NCI-H187 (cell line): ENCODE results near the gene SH3RF2.
"Not testable (repeated sequence)": the region's sequence is repeated elsewhere in the genome, so short reads cannot be mapped to it uniquely, and the experiment has no call there.

ENCODE experiments used
- DNase-seq, 2 experiments: peaks; one replicate each; lab custom pipeline; 2025; lab: John Stamatoyannopoulos, UW

Gene SH3RF2

GRCh38 chr5:146007989-146008388 is 71.6 kb downstream of the SH3RF2 start:
- no peak for DNase-seq

DNA sequence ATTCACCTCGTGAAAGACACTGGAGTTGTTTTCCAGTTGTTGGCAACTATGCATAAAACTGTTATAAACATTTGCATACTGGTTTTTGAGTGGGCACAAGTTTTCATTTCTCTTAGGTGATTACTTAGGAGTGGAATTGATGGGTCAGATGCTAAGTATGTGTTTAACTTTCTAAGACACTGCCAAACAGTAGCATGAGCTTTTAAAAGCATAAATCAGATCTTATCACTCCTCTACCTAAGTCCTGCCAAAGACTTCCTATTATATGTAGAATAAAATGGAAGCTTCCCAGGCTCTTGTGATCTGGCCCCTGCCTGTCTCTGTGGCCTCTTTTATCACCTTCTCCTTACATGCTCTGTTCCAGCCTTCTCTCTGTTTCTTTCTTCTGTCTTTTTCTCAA is 72.6 kb downstream of the SH3RF2 start:
- no peak for DNase-seq

GRCh38 chr5:146010447-146010846 is 74.1 kb downstream of the SH3RF2 start:
- not testable (repeated sequence) for DNase-seq

GRCh38 chr5:146013761-146014160 is 77.4 kb downstream of the SH3RF2 start:
- no peak for DNase-seq

DNA sequence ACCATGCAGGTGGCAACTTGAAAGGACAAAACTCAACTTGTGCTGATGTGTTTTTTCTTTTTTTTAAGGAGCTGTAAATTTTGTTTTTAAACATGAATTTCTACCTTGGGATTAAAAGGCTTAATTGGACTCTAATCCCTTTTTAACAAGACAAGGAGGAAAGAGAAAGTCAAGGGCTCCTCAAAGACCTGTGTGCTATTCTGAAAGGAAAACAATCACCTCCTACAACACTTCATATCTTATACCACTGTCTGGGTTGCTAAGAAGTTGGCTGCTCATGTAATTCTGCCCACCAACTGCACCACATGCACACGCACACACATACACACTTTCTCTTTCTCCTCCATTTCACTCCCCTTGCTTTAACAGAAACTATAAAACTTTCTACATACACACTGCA is 78.6 kb downstream of the SH3RF2 start:
- DNase-seq, result no peak

GRCh38 chr5:146016764-146017484 is 80.5 kb downstream of the SH3RF2 start:
- DNase-seq, result no peak

DNA sequence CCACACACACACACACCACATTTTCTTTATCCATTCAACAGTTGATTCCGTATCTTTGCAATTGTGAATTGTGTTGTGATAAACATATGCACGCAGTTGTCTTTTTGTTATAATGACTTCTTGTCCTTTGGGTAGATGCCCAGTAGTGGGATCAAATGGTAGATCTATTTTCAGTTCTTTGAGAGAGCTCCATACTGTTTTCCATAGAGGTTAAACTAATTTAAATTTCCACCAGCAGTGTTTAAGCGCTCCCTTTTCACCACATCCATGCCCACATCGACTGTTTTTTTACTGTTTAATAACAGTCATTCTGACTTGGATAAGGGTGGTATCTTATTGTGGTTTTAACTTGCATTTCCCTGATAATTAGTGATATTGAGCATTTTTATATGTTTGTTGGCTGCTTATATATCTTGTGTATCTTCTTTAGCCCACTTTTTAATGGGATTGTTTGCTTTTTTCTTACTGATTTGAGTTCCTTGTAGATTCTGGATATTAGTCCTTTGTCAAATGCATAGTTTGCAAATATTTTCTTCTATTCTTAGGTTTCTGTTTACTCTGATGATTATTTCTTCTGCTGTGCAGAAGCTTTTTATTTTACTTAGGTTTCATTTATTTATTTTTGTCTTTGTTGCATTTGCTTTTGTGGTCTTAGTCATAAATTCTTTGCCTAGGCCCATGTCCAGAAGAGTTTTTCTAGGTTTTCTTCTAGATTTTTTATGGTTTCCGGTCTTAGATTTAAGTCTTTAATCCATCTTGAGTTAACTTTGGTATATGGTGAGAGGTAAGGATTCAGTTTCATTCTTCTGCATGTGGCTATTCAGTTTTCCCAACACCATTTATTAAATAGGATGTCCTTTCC is 82.4 kb downstream of the SH3RF2 start:
- no peak for DNase-seq

- no peak for DNase-seq
Measured at GRCh38 chr5:146020100-146020499, 83.7 kb downstream of the SH3RF2 start.

- DNase-seq, result no peak
Measured at GRCh38 chr5:146024034-146024433, 87.7 kb downstream of the SH3RF2 start.

- DNase-seq, result no peak
Measured at GRCh38 chr5:146025114-146025680, 88.8 kb downstream of the SH3RF2 start.

GRCh38 chr5:146025681-146026080 is 89.3 kb downstream of the SH3RF2 start:
- no peak for DNase-seq

DNA sequence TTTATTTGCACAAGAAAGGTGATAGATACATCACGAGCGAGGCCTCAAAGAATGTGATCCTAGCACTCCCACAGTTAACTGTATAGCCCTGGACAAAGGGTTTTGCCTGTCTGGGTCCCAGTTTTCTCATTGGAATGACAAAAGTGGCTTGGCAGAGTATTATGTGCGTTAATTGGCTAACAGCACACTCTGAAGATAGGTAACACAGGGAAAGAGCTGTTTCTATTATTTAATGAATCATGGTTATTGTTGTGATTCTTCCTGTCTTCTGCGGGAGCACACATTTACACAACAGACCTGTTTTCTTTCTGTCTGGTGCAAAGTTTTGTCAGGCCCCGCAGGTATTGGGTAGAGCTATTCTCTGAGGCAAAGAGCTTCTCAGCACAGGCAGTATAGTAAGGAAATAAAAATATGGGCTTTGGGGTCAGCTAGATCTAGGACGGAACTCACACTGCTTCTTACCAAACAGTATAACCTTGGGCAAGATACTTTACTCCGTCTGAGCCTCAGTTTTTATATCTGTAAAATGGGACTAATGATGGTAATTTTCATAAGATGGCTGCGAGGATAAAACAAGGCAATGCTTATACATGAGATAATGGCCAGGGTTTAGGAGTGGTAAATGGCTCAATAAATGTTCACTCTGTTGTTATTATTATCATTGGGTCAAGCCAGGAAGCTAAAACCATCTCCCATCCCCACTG is 90.1 kb downstream of the SH3RF2 start:
- DNase-seq, result no peak

DNA sequence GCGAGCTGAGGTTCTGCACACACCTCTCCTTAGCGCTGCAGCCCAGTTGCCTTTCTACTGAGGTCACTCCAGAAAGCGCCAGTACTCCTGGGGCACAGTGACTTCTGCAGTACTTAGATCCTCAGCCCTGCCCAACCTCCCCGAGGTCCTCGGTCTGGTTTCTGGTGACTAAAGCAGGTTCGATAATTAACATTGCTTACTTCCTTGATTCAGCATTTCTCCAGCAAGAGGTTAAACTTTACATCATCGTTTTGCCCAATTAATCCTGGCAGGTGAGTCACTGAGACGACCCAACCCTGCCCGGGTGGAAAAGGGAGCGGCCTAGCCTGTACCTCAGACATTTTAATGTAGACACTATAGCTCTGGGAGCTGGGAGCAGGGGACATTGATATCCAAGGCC is 91.4 kb downstream of the SH3RF2 start:
- DNase-seq, result no peak

DNA sequence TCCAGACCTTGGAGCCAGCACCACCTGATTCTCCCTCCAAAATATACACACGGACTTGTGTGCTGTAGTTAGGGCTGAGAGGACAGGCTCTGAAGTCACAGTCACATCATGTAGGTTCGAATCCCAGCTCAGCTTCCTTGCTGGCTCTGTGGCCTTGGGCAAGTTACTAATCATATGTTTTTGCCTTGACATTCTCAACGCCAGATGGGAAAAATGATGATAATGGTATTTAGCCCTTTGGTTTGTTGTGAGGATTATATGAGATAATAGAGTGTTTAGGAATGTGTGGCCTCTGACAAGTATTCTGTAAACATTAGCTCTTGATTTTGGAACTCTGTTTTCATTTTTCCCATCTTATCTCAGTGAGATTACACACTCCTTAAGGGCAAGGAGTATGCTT is 96.5 kb downstream of the SH3RF2 start:
- no peak for DNase-seq

DNA sequence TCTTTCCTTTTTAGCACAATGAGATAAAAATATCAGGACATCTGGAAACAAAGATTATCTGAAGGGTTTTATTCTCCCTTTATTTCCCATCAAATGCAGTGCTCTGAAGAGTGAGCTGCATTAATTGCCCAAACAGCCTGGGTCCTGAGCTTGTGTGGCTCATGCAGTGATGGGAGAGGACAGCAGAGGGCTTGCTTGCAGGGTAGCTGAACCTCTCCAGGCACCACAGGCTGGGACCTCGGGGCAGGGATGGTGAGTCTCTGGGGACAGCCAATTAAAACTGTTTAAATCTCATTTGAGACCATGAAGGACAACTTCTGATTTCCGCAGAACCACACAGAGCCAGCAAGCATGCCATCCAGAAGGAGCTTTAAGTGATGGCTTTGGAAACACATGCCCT is 97.7 kb downstream of the SH3RF2 start:
- DNase-seq, result no peak

DNA sequence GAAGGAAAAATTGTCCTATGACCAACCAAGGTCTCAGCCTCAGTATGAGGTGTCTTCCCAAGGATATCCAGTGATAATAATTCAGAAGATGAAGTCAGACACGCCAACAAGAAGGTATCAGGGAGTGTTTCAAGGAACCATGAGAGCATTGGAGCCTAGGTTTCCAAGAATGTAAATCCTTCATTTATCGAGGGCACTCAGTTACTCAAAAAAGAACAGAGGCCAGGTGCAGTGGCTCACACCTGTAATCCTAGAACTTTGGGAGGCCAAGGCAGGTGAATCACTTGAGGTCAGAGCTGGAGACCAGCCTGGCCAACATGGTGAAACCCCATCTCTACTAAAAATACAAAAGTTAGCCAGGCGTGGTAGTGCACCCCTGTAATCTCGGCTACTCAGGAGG is 98.2 kb downstream of the SH3RF2 start:
- no peak for DNase-seq

DNA sequence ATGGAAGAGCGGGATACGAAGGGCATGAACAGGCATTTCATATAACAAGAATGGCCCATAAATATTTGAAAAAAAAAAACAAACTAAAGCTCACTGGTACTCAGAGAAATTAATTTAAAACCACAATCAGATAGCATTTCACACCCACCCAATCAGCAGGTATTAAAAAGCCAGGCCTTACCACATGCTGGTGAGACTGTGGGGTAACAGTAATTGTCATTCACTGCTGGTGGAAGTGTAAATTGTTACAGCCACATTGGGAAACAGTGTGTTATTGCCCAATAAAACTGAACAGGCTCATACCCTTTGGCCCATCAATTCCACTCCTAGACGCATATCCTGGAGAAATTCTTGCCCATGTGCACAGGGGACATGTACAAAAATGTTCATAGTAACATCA is 103.0 kb downstream of the SH3RF2 start:
- no peak for DNase-seq

GRCh38 chr5:146040527-146040926 is 104.1 kb downstream of the SH3RF2 start:
- DNase-seq, result no peak

- no peak for DNase-seq
Measured at GRCh38 chr5:146041180-146041789, 104.9 kb downstream of the SH3RF2 start.

- no peak for DNase-seq
Measured at GRCh38 chr5:146042628-146043279, 106.4 kb downstream of the SH3RF2 start.

GRCh38 chr5:146043722-146044121 is 107.3 kb downstream of the SH3RF2 start:
- no peak for DNase-seq
